Endothelial cell of umbilical vein (primary cell): ENCODE measurements around the gene RTBDN.

Experiments used
- CTCF ChIP-seq, 2 donors: IDR thresholded peaks; 1 replicate in 1 of 2; 2 replicates in 1 of 2; pipeline ENCODE4 v1.5.1; 2011; ENCODE audit warnings: low read length in 2 of 2, mild to moderate bottlenecking in 2 of 2, moderate library complexity in 2 of 2, control low read depth in 1 of 2, inconsistent platforms in 1 of 2, low read depth in 1 of 2; ENCODE audit not compliant: insufficient read depth in 1 of 2; ENCODE audit errors: extremely low read depth in 1 of 2
- EZH2 ChIP-seq: IDR thresholded peaks from 2 replicates; pipeline ENCODE4 v1.6.1; 2012; ENCODE audit warnings: borderline replicate concordance, low read depth, mild to moderate bottlenecking, moderate library complexity, low read length, inconsistent platforms; ENCODE audit not compliant: severe bottlenecking
- MYC ChIP-seq: IDR thresholded peaks from one replicate; pipeline ENCODE4 v1.6.1; 2011; ENCODE audit warnings: mild to moderate bottlenecking, low read depth, low read length
- POLR2A ChIP-seq: IDR thresholded peaks from 2 replicates; pipeline ENCODE4 v1.6.1; 2012; ENCODE audit warnings: low read depth, mild to moderate bottlenecking, control low read depth, low read length
- POLR2AphosphoS5 ChIP-seq: IDR thresholded peaks from 2 replicates; pipeline ENCODE4 v1.6.1; 2012; ENCODE audit warnings: low read depth, mild to moderate bottlenecking, control low read depth, low read length, moderate library complexity; ENCODE audit not compliant: insufficient read depth

GRCh38 chr19:12880551-12881171, 46.3 kb upstream of the RTBDN start:
- TF ChIP-seq MYC = no peak
- no peak for TF ChIP-seq POLR2A
- TF ChIP-seq CTCF (IDR thresholded peaks at IDR 0.05; ENCODE audit: extremely low read depth in 1 of 2, insufficient read depth in 1 of 2, low read depth in 1 of 2, low read length in 2 of 2) = no peak
- no peak for TF ChIP-seq POLR2AphosphoS5
- TF ChIP-seq EZH2 = no peak
